ENCODE measurements around the gene TMPRSS3. TPM values are rescaled to one million over a fixed set of nuclear protein-coding genes. Genes with fewer than 3 reads are reported as not detected.
"Not testable (repeated sequence)": the region's sequence is repeated elsewhere in the genome, so short reads cannot be mapped to it uniquely, and the experiment has no call there.

TMPRSS3 gene
- polyA plus RNA-seq, 12 donors, result 0.10 to 0.32 TPM; not detected in 10

DNA sequence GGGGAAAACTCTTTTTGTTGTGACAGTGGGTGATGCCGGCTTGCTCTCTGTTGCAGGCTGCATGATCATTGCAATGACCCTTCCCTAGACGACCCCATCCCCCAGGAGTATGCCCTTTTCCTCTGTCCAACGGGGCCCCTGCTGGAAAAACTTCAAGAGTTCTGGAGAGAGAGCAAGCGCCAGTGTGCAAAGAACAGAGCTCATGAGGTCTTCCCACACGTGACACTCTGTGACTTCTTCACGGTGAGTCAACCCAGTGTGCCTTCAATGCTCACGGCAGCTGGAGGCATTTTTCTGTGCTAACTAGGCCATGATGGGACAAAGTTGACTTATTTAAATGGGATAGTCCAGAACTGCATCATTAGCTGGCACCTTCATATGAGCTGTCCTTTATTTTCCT, 13.5 kb upstream of the TMPRSS3 start:
- no peak for DNase-seq

GRCh38 chr21:42408718-42409117, 12.9 kb upstream of the TMPRSS3 start:
- DNase-seq, result not testable (repeated sequence)

DNA sequence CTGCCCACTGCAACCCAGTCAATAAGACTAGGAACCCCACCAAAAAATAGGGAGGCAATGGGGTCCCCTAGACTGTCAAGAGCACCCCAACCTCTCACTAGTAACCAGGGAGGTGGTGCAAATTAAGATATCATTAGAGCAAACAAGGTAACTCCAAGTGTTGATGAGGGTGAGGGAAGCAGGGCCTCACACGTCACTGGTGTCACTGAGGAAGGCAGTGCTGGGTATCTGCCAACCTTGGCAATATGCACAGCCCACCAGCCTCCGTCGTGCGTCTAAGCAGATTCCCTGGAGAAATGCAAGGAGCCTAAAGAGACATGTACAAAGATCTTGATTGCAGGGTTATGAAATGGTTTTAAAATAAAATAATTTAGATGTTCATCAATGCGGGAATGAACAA, 11.6 kb upstream of the TMPRSS3 start:
- DNase-seq, result no peak

DNA sequence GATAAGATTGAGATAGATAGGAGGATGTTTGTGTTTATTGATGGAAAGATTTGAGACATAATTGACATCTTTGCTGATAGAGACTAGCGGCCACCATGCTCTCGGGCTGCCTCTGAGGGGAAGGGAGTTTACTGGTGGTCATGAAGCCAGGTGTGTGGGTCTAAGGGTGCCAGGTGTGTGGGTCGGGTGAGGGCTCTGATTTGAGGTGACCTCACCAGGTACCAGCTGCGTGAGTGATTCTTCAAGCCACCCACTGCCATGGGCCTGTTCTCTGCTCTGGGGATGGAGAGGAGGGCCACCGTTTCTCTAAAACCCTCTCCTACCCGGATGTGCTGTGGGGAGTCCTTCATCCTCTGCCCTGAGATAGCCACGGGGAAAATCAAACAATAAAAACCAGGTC, 11.0 kb upstream of the TMPRSS3 start:
- no peak for DNase-seq

- DNase-seq, result no peak
These were observed 10.4 kb upstream of the TMPRSS3 start for GRCh38 chr21:42406201-42406621.

DNA sequence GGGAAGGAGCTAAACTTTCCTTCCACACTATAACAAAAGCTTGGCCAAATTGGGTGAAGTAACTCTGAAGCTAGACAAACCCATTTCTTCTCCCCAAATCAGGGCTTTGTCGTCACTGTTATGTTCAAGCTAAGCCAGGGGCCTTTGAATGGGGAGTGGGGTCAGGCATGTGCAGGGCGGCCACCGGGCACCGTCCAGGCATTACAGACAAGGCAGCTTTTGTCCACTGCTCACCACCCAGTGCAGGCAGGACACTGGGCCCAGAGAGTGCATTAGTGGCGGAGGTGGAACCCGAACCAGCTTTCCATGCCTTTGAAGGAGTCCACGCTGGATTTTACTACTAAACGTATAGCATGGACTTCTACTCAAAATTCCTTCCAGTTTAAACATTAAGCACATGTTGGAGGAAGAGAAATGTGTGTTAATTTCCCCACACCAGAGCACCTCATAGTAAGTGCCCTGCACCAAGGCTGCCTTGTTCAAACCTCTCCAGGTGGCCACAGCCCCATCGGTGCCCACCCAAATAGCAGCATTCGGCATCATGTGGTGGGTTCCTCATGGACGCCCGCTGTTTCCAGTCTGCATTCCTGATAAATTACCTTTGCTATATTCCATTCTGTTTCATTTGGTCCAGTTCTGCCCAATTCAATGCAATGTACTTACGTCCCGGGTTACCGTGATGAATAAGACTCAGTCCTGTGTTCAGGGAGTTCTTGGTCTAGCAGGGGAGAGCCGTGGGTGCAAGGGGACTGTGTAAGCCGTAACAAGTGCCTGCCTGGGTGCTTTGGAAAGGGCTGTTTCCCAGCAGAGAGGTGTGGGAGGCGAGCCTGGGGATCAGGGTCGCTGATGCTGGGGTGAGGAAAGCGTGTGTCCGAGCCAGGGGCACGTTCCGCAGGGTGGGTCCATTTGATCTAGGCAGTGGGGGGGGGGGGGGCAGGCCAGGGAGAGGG, 9.5 kb upstream of the TMPRSS3 start:
- DNase-seq, result no peak

GRCh38 chr21:42404539-42404938, 8.7 kb upstream of the TMPRSS3 start:
- DNase-seq, result no peak

DNA sequence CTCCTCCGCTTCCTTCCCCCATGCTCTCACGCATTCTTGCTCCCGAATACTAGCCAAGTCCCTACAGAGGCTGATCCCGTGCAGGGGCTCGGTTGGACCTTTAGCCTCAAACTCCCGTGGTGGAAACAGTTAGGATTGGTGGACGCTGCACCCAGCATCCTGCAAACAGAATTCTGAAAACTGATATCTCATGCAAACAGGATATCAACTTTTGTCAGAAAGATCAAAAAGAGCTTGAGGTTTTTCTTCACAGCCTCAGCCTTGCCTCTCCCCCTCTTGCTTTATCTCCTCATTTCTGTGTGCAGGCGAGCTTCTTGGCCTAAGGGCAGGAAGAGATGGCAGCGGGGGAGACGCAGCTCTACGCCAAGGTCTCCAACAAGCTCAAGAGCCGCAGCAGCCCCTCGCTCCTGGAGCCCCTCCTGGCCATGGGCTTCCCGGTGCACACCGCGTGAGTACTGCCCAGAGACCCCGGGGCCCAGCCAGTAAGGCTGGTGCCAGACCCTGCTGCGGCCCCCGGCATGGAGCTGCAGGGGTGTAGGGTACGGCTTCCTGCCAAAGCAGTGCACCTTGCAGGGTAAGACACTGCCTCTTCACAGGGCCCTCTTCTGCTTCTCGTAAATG, 7.9 kb upstream of the TMPRSS3 start, which contains the start of gene UBASH3A:
Gene UBASH3A (plus strand): TSS at position 292 of the 621 bp plus-strand sequence. CDS start 44 bp downstream, at position 336.
- no peak for DNase-seq

- DNase-seq, result no peak
These were observed 6.0 kb upstream of the TMPRSS3 start for GRCh38 chr21:42401820-42402251.

GRCh38 chr21:42401154-42401553, 5.3 kb upstream of the TMPRSS3 start:
- no peak for DNase-seq

DNA sequence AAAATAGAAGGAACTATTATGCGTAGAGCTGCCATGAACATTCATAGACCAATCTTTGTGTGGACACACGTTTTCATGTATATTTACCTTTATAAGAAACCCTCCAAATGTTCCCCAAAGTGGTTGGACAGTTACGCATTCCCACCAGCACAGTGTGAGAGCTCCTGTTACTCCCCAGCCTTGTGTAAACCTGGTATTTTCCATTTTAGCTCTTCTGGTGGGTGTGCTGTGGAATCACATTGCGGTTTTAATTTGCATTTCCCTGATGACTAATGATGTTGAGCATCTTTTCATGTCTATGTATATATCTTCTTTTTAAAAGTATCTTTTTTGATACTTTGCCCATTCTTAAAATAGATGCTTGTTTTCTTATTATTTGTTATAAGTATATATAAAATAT, 4.7 kb upstream of the TMPRSS3 start:
- no peak for DNase-seq

DNA sequence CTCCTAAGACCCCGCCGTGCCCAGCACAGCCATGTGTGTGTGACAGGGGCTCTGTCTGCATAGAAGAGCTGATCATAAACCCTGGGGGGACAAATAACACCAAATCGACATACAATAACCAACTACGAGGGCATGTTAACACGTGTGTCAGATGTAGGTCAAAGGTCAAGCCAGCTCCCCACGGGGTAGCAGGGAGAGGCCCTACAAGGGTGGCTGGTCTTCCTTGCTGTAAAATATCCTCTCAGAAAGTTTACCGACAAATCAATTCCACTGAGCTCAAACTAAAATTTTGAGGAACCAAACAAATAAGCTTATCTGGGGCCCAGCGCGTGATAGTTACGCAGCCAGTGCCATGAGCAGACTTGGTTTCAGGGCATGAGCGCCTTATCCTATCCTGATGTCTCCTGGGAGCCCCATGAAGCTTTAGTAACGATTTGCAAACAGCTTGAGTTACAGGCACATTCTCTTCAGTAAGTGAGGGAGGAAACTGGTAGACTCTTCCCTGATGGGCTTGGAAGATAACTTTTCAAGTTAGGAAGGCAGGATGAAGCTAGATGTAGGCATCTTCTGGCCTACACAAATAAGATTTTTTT, 2.7 kb upstream of the TMPRSS3 start:
- no peak for DNase-seq

GRCh38 chr21:42397746-42398394, 2.0 kb upstream of the TMPRSS3 start:
- DNase-seq, result no peak

- DNase-seq, result no peak
These were observed 1.2 kb upstream of the TMPRSS3 start for GRCh38 chr21:42396799-42397745.

DNA sequence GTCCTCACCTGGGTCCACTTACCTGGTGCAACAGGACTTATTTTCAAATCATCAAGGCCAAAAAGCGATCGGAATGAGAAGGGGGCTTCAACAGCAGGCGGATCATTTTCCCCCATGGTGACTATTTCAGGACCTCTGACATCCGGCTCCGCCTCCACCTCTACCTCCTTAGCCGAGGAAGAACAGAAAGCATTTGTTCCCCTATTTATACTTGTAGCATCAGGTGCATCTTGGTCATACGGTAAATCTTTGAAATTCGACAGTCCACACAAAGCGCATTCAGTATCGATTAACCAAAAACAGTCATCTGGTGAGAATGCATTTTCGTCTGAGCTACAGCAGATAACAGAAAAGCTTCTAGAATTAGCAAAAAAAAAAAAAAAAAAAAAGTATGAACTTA, 550 bp downstream of the TMPRSS3 start:
- DNase-seq, result no peak

- DNase-seq, result no peak
These were observed 2.4 kb downstream of the TMPRSS3 start for GRCh38 chr21:42393443-42393950.

GRCh38 chr21:42392731-42393442, 3.0 kb downstream of the TMPRSS3 start:
- DNase-seq, result no peak

GRCh38 chr21:42391297-42391696, 4.6 kb downstream of the TMPRSS3 start:
- DNase-seq, result no peak

DNA sequence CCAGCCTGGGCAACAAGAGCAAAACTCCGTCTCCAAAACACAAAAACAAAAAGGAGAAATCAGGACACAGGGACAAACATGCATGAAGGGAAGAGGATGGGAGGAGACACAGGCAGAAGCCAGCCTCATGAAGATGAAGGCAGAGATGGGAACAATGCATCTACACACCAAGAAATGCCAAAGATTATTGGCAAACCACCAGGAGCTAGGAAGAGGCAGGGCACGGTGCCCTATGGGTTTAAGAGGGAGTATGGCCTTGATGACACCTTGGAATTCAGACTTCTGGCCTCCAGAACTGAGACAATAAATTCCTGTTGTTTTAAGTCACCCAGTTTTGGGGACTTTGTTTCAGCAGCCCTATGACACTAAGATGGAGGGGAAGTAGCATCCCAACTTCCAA, 5.2 kb downstream of the TMPRSS3 start:
- DNase-seq, result no peak

DNA sequence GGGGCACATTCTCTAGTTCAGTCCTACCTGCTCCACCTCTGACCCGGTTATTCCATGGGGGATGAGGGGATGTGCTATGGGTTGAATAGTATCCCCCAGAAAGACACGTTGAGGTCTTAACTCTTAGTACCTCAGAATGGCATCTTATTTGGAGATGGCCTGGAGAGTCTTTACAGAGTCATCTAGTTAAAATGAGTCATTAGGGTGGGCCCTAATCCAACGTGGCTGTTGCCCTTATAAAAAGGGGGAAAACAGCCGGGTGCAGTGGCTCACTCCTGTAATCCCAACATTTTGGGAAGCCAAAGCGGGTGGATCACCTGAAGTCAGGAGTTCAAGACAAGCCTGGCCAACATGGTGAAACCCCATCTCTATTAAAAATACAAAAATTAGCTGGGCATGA, 5.7 kb downstream of the TMPRSS3 start:
- DNase-seq, result no peak

All from muscle of arm (tissue), 12 donors.